SU-DHL-6 (cell line): ENCODE data around the gene ALKBH7.

Experiments
- EZH2phosphoT487 ChIP-seq: fragments of 200-600 bp; sonication (generic), shearing (Covaris generic); conservative IDR thresholded peaks from 2 replicates; pipeline ENCODE4 v1.6.1; 2018; ENCODE audit warnings: mild to moderate bottlenecking, antibody characterized with exemption, low read length, moderate library complexity, mixed read lengths
- TF ChIP-seq, protein P1 (sequence below): fragments of 200-600 bp; sonication (generic); IDR thresholded peaks from one replicate; pipeline ENCODE4 v1.5.1; 2017; ENCODE audit warnings: antibody characterized with exemption, mild to moderate bottlenecking, low read length, moderate library complexity; ENCODE audit not compliant: insufficient read depth, poor library complexity, severe bottlenecking

DNA sequence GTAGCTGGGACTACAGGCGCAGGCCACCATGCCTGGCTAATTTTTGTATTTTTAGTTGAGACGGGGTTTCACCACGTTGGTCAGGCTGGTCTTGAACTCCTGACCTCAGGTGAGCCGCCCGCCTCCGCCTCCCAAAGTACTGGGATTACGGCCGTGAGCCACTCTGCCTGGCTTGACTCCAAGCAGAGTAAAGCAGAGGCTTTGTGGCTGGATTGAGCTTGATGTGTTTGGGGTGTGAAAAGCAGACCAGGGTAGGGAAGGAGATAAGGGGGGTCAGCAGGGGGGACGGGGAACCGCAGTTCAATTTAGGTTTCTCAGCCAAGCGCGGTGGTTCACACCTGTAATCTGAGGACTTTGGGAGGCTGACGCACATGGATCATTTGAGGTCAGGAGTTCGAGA lies 15.4 kb upstream of the ALKBH7 start:
- TF ChIP-seq, protein P1, sequence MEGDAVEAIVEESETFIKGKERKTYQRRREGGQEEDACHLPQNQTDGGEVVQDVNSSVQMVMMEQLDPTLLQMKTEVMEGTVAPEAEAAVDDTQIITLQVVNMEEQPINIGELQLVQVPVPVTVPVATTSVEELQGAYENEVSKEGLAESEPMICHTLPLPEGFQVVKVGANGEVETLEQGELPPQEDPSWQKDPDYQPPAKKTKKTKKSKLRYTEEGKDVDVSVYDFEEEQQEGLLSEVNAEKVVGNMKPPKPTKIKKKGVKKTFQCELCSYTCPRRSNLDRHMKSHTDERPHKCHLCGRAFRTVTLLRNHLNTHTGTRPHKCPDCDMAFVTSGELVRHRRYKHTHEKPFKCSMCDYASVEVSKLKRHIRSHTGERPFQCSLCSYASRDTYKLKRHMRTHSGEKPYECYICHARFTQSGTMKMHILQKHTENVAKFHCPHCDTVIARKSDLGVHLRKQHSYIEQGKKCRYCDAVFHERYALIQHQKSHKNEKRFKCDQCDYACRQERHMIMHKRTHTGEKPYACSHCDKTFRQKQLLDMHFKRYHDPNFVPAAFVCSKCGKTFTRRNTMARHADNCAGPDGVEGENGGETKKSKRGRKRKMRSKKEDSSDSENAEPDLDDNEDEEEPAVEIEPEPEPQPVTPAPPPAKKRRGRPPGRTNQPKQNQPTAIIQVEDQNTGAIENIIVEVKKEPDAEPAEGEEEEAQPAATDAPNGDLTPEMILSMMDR = no peak
- no peak for TF ChIP-seq EZH2phosphoT487
